SK-N-DZ (cell line): ENCODE results near the gene GOLGA6A.
"Not testable (repeated sequence)": the region's sequence is repeated elsewhere in the genome, so short reads cannot be mapped to it uniquely, and the experiment has no call there.

Experiments used
- DNase-seq: peaks from one replicate; pipeline ENCODE4 v3.0.0-alpha.2; 2015; ENCODE audit warnings: low spot score

Gene GOLGA6A

DNA sequence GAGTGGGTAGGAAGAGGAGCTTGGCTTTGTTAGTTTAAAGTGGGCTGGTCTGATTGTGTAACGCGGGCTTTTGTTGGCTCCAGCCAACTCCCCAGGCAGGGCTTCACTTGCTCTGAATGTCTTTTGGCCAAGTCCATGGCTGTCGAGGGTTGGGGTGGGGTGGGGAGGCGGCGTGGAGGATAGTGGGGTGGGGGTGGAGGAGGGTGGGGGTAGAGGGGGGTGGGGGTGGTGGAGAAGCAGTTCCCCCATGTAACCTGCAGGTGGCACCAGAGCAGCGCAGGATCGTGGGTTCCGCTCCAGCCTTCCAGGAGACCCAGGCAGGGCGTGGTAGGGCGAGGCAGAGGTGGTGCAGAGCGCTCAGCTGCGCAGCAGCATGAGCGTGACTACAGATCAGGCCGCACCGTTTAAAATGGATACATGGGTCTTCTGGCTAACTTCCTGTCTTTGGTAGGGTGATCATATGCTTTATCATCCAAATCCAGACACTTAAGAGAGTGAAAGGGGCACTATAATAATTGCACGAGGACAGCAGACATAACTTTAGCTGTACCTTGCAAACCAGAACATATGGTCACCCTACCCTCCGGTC is 28.3 kb downstream of the GOLGA6A start:
- peak; percentile 59 for DNase-seq

DNA sequence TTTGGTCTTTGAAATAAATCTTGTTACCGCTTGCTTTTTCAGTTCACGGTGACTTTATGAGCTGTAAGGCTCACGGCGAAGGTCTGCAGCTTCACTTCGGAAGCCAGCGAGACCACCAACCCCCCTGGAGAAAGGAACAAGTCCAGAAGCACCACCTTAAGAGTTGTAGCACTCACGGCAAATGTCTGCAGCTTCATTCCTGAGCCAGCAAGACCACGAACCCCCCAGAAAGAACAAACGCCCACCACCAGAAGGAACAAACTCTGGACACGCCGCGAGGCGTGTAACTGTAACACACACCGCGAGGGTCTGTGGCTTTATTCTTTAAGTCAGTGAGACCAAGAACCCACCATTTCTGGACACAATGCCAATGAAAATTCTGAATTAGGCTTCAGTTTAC is 28.8 kb downstream of the GOLGA6A start:
- no peak for DNase-seq

DNA sequence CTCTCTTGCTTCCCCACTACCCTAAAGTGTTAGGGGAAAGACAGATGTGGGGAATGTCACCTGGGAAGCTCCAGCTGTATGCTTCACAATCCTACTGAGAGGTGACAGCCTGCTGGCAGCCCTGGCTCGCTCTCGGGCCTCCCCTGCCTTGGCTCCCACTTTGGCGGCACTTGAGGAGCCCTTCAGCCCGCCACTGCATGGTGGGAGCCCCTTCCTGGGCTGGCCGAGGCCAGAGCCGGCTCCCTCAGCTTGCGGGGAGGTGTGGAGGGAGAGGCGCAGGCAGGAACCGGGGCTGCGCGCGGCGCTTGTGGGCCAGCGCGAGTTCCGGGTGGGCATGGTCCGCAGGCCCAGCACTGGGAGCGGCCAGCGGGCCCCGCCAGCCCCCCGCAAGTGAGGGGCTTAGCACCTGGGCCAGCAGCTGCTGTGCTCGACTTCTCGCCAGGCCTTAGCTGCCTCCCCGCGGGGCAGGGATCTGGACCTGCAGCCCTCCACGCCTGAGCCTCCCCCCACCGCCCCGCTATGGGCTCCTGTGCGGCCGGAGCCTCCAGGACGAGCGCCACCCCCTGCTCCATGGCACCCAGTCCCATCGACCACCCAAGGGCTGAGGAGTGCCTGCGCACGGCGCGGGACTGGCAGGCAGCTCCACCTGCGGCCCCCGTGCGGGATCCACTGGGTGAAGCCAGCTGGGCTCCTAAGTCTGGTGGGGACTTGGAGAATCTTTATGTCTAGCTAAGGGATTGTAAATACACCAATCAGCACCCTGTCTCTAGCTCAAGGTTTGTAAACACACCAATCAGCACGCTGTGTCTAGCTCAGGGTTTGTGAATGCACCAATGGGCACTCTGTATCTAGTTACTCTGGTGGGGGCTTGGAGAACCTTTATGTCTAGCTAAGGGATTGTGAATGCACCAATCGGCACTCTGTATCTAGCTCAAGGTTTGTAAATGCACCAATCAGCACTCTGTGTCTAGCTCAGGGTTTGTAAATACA is 29.8 kb downstream of the GOLGA6A start:
- DNase-seq, result not testable (repeated sequence)

DNA sequence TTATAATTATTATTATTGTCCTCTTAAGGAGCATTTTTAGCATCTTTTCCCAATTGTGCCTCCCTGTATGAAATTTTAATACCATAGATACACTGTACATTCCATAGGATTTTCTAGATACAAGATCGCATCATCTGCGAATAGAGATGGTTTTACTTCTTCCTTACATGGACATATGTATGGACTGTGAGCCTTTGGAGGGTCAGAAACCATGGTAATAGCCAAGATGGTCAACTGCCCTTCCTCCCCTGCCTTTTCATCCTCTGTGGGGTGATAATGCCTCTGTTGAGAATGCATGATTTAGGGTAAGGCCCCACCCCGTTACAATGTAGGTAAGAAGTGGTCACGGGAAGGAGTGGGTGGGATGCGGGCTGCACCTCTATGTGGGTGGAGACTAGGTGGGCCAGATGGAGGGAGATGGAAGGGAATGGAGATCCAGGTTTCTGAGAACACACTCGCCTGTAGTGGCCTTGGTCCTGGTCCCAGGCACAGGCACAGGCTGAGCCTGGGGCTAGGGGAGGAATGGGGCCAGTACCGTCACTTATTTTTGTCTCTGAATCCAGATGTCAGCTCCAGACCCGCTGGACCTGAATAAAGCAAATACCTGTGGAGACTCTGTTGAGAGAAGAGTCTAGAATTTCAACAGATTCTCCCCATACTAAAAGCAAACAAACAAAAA is 31.7 kb downstream of the GOLGA6A start:
- DNase-seq, result no peak

DNA sequence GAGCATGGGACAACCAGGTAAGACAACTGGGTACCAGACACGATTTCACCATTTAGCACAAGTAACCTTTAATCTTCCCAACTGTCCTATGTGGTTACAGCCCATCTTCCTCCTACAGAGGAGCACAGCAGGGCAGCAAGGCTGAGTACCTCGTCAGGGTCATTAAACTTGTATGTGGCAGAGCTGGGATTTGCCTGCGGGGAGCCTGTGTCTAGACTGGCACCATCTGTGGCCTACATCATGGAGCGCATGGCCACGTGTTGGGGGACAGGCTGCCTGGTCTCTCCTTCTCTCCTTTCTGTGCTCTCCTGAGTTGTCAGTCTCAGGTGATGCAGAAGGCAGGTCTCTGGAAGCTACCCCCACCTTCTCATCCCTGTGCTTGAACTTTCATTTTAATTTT is 32.2 kb downstream of the GOLGA6A start:
- no peak for DNase-seq

DNA sequence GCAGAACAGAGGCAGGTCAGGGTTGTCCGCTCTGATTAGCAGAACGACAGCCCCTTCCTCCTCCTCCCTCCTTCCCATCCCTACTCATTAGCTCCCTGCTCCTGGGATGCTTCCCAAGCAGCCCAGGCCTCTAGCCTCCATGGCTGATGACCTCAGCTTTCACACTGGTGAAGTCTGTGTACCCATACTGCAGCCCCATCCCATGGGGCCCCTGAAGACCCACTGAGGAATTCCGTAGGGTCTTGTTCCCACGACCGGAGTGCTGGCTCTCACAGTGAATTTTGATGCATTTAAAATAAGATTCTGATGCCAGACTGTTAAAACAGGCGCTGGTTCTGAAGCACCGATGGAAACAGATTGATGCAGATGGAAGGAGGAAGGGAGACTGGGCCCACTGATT is 36.1 kb downstream of the GOLGA6A start:
- DNase-seq, result no peak

DNA sequence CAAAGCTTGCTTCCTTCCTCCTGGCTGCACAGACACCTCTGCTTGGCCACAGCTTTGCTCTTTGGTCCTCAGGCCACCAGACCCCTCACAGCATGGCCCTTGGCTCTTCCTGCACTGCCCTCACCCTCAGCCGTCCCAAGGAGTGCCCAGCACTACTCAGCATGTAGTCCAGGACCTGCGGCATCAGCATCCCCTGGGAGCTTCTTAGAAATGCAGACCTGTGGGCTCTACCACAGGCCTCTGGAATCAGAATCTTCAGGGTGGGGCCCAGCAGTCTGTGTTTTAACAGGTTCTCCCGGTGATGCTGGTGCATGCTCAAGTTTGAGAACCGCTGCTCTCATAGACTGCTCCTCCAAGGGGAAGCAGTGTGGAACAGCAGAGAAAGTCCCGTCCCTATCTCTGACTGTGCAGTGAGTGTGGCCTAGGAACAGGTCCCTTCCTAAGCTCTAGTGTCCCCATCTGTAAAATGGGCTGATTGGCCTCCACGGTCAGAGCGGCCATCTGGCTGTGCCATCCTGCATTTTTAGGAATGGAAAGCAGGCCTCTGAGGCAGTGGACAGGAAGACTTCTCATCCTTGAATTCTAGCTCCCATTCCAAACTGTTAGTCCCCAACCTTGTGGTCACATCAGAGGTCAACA is 36.6 kb downstream of the GOLGA6A start:
- DNase-seq, result no peak

DNA sequence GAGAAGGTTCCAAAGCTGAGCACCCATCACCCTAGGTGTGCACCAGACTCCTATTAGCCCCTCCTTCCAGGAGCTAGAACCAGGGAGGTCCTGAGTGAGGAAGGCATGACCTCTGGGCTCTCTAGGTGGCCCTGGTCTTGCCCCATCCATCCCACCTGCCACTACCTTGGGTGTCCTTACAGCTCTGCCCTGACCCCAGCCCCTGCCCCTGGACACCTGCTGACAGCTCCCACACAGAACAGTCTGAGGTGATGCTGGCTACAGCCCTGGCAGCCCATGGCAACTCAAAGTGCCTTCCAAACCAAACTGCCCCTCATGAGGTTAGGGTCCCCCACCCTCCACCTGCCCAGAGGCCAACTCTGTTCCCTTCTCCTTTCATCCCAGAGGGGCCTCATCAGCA is 37.2 kb downstream of the GOLGA6A start:
- DNase-seq, result no peak

DNA sequence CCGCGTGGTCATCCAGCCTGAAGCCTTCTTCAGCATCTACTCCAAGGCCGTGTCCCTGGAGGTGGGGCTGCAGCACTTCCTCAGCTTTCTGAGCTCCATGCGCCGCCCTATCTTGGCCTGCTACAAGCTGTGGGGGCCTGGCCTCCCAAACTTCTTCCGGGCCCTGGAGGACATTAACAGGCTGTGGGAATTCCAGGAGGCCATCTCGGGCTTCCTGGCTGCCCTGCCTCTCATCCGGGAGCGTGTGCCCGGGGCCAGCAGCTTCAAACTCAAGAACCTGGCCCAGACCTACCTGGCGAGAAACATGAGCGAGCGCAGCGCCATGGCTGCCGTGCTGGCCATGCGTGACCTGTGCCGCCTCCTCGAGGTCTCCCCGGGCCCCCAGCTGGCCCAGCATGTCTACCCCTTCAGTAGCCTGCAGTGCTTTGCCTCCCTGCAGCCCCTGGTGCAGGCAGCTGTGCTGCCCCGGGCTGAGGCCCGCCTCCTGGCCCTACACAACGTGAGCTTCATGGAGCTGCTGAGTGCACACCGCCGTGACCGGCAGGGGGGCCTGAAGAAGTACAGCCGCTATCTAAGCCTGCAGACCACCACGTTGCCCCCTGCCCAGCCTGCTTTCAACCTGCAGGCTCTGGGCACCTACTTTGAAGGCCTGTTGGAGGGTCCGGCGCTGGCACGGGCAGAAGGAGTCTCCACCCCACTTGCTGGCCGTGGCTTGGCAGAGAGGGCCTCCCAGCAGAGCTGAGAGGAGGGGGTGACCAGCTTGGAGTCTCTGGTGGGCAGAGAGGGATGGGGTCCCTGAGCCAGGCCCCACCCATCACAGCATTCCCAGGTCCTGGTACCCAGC is 37.9 kb downstream of the GOLGA6A start:
- DNase-seq, result no peak

DNA sequence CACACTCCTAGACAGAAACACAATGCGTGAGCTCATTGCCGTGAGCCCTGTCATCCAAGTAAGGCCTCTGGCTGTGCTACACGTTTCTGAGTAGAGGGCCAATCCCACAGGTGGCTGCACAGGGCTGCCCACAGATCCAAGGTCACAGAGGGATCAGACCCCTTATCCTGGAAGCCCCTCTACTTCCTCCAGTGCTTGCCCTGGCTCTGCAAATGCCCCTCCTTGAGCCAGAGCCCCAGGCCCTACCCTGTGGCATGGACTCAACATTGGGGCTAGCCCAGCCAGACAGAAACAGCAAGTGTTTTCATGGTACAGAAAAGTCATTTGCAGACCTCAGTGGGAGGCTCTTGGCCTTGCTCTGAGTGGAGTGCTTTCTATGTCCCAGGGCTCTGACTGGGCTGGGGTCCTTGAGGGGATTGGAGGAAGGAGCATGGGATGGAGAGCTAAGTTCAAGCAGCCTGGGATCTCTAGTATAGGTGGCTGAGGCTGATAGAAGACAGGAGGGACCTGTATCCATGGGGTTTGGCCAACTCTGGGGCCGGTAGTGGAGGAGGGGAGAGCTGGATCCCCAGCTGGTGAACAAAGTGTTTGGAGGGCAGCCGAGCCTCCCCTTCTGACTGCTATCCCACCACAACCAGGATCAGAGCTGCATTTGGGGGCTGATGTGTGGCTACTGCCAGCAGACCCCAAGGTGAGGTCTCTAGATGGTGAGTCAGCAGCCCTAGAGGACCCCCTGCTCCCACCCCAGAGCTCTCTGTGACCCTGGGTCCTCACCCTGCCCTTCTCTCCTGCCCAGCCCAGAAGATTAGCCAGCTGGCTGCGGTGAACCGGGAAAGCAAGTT is 38.7 kb downstream of the GOLGA6A start:
- no peak for DNase-seq

DNA sequence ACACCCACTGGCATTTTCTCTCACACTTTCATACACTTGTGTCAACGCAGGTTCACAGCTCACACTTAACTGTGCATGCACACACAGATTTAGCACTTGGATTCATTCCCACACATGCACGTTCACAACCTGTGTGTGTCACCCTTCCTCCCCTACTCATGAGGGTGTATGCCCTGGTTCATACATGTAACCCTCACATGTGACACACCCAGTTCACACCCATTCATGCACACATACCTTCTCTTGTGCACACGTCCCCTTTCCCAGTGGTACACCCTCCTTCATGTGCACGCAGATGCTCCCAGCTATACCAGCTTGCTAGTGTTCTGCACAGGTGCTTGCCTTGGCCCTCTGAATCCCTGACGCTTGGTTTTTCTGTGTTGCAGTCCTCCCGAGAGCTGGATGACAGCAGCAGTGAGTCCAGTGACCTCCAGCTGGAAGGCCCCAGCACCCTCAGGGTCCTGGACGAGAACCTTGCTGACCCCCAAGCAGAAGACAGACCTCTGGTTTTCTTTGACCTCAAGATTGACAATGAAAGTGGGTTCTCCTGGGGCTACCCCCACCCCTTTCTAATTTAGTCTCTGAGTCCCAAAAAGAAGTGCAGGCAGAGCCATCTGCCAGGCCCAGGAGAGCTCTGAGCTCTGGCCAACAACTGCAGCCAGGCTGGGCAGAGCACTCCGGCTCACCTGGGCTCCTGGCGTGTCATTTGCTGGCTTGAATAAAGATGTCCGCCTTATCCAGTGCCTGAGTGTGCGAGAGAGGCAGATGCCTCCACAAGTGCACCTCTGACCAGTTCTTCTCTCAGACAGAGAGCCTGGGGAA is 39.5 kb downstream of the GOLGA6A start:
- no peak for DNase-seq

DNA sequence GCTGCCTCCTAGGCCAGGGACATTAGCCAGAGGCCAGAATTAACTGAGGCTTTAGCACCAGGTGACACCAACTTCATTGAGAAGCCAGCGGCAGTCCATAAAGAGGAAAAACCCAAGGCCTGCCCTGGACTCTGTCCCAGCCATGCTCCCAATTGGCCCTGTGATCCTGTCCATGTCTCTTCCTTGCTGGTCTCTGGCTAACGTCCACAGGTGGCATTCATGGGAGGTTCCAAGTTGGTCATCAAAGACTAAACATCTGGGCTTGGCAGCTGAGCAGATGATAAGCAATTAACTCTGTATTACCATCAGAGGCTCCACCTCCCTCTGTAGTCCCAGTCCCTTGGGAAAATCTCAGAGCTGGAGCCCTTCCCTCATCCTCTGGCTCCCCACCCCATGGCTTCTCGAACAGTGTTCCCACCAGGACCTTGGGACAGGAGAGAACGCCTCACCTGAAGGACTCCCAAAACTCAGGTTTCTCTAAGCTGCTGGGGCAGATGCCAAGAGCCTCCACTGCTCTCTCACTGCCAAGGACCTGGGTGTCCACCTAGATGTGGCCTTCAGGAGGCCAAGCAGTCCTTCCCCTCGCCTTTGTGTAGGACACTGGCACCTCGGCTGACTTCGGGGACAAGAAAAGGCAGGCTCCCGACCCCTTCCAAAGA is 40.4 kb downstream of the GOLGA6A start:
- DNase-seq, result no peak

DNA sequence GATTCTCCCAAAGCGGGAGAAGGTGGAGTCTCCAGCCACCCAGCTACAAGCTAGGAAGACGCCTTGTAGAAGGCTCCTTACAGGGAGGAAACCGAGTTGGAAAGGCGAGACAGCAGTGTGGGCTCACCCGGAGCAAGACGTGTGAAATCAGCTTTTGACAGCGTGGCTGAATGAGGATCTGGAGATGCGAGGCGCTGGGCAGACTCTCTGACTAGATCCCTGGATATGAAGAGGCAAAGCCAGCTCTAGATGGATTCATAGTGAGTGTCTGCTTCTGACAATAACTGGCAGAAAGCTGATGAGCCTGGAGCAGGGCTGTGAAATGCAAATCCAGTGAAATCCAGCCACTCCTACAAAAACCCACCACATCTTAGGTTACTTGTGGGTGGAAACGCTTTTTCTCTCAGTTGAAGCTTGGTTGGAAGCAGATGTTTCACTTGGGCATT is 41.0 kb downstream of the GOLGA6A start:
- DNase-seq, result no peak

DNA sequence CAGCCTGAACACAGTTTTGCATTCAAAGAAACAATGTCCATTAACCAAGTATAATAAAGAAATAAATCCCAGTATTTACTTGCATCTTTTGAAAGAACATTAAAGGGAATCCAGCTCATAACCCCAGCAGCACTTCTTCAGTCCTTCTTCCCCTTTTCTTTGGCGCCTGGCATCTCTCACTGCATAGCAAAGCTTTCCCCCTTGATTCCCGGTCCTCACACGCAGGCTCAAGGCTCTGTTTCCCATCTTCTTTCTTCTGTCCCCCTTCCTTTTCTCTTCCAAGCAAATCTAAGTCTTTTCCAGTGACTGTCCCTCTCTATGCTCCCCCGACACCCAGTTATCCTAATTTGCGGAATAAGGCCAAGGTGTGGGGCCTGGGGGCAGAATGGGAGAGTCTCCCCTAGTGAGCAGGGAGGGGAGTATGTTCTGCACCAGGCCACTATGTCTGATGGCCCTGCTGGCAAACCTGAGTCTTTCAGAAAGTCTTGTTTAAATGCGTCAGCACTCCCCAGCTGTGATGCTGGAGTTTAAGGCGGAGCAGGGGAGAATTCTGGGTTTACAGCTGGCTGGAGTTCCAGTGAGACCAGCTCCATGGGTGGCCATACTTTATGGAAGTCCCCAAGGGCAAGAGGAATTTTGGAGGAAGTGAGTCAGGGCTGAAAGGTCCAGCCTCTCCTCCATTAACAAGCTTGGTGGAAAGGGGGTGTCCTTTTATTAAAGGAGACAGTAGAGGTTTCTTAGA is 42.1 kb downstream of the GOLGA6A start:
- DNase-seq, result no peak

DNA sequence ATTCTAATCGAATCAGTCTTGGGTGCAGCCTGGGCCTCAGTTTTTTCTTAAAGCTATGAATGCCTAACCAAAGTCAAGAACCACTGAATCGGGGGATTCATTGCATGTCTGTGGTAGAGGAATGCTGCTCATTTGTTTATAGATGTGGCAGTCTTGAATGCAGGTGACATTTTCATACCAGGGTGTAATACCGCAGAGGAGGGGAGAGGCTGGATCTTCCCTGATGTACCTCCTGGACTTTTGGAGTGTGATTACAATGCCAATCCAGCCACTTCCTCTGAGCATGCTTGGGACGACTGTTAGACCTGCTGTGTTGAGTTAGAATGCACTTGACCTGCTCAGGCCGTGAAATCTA is 42.7 kb downstream of the GOLGA6A start:
- DNase-seq, result no peak

DNA sequence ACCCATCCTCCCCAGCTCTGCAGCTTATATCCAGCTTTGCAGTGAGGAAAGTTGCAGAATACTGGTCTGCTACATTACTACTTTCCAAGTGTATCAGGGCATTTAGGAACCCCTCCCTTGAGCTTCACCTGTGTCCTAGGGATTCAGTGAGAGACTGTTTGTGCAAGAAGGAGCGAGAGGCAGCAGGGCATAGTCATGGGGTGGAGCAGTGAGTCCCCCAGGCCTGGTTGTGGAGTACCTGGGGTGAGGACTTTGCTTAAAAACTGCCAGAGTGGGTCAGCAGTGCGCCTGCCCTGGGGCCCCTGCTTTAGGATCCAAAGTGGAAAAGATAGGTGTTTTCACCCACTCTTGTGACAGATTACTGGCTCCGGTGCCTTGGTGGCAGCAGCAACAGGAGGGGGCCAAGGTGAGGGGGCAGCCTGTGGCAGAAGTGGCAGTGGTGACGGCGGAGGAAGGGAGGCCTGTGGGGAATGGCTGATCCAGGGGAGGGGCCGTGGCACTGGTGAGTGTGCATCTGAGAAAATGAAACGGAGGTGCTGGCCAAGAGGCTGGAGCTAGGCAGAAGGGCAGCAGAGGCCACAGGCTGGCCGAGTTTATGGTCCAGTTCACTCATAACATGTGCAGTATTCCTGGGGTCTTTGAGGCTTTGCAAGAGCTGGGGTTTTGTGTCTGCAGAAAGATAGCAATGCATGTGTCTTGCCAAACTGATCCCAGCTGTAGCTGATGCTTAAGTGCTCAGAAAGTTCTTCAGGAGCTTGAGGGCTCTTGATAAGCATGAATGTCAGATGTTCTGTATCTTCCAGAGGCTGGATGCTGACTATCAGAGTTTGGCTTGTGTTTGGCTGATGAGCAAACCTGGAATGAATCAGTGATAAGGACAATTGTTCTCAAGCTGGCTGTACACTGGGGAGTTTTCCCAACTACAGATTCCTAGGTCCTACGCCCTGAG is 43.4 kb downstream of the GOLGA6A start:
- DNase-seq, result no peak
